Measurements from ENCODE around the gene CHRDL2.

The CHRDL2 gene, protein sequence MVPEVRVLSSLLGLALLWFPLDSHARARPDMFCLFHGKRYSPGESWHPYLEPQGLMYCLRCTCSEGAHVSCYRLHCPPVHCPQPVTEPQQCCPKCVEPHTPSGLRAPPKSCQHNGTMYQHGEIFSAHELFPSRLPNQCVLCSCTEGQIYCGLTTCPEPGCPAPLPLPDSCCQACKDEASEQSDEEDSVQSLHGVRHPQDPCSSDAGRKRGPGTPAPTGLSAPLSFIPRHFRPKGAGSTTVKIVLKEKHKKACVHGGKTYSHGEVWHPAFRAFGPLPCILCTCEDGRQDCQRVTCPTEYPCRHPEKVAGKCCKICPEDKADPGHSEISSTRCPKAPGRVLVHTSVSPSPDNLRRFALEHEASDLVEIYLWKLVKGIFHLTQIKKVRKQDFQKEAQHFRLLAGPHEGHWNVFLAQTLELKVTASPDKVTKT

DNA sequence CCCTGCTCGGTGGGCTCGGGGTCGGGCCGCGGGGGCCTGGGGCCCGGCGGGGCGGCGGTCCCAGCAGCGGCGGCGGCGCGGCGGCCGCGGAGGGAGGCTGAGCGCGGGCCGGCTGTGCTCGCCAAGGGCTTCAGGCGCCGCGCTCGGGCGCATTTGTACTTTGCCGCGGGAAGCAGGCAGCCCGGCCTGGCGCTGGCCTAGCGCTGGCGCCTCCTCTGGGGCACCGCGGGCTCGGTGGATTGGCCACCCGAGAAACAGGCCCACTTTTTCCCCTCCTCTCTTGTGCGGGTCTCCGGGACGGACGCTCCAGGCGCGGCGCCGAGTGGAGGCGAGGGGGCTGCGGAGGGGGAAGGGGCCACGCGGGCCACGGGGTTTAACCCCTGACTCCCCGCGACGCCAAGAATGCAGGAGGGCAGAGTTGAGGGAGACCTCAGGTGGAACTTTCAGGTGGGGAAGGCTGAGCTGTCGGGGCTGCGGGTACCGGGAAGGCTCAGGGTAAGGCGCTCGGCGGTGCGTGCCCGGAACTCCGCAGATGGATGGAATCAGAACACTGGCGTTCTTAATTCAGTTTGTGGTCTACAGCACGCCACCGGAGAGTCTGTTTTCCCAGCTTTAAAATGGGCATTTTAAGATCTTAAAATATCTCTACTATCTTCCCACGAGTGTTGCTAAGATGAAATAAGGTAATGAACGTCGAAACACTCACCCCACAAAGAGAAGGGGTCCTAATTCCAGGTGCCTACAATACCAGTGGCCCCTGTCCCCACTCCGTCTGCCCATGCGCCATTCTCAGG is at the start of gene CHRDL2:
Gene CHRDL2 (minus strand): TSS at position 126 of the 794 bp plus-strand sequence. CDS start 538 bp downstream, outside the sequence.
- TF ChIP-seq, protein P1, sequence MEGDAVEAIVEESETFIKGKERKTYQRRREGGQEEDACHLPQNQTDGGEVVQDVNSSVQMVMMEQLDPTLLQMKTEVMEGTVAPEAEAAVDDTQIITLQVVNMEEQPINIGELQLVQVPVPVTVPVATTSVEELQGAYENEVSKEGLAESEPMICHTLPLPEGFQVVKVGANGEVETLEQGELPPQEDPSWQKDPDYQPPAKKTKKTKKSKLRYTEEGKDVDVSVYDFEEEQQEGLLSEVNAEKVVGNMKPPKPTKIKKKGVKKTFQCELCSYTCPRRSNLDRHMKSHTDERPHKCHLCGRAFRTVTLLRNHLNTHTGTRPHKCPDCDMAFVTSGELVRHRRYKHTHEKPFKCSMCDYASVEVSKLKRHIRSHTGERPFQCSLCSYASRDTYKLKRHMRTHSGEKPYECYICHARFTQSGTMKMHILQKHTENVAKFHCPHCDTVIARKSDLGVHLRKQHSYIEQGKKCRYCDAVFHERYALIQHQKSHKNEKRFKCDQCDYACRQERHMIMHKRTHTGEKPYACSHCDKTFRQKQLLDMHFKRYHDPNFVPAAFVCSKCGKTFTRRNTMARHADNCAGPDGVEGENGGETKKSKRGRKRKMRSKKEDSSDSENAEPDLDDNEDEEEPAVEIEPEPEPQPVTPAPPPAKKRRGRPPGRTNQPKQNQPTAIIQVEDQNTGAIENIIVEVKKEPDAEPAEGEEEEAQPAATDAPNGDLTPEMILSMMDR (IDR thresholded peaks at IDR 0.05; ENCODE audit: low read depth, low read length) = no peak
- peak within 1 kb of the TSS; percentile 44 for H3K4me3 ChIP-seq (ENCODE audit: low read depth, low read length)

DNA sequence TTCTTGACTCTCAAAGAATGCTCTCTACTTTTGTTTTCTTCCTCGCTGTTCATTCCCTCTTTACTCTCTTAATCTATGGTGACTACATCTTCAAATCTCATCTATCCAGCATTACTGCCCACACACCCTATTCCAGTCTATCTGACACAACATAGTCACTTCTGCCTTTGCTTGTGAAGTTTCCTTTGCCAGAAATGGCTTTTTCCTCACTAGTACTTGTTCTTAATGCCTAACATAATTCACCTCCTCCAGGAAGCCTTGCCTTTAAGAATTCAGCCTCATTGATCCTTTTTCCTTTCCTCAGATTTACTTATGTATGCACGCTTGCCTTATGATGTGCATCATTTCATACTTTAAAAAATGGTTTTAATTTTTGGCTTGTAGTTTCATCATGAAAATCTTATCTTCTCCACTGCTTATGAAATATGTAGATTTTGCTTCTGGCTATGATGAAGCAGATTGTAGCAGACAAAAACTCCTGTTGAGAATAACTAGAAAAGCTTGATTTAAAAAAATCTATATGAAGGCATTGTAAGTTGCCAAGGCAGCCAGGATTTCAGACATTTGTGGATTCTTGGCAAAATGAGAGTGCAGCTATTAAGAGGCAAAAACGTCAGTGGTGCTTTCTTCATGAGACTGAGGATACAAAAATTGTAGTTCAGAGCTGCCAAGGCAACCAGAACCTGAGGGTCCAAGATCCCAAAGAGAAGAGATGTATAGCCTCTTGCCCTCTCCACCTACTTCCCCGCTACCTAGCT is 49.2 kb upstream of the CHRDL2 start:
- TF ChIP-seq, protein P1 (IDR thresholded peaks at IDR 0.05; ENCODE audit: low read depth, low read length) = no peak
- no peak overlapping the region for H3K4me3 ChIP-seq (ENCODE audit: low read depth, low read length)

DNA sequence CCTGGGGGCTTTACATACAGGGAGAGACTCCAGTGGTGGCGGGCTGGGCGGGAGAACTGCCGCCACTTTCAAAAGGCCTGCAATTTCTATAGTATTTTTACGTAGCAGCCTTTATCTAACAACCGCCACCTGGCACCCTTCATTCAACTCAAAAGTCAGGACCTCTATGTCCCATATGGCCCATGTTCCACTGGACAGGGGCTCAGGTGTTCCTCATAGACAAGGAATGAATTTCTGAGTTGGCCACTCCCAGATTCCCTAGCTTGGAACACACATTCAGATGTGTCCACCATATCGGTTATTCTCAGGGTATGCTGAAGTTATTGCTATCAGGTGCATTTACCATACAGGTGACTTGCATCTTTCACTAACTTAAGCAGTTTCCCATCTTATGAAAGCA is 47.4 kb upstream of the CHRDL2 start:
- TF ChIP-seq, protein P1 (IDR thresholded peaks at IDR 0.05; ENCODE audit: low read depth, low read length) = no peak
- no peak overlapping the region for H3K4me3 ChIP-seq (ENCODE audit: low read depth, low read length)

DNA sequence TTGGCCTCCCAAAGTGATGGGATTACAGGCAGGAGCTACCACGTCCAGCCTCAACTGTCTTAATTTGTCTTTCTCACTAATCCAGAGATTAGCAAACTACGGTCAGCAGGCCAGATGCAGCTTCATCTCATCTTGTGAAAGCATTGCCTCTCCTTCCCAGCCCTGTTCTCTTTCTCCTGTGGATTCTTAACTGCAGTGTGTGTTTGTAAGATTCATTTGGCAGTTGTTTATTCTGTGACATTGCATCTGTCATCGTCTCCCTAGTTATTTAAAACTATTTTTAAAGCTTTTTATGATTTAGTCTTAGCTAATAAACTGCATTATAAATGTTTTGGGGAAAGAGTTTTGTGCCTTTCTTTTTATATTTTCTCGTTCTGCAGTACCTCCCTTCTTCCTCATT is 46.7 kb upstream of the CHRDL2 start:
- no peak overlapping the region for H3K4me3 ChIP-seq (ENCODE audit: low read depth, low read length)
- TF ChIP-seq, protein P1 (IDR thresholded peaks at IDR 0.05; ENCODE audit: low read depth, low read length) = no peak

DNA sequence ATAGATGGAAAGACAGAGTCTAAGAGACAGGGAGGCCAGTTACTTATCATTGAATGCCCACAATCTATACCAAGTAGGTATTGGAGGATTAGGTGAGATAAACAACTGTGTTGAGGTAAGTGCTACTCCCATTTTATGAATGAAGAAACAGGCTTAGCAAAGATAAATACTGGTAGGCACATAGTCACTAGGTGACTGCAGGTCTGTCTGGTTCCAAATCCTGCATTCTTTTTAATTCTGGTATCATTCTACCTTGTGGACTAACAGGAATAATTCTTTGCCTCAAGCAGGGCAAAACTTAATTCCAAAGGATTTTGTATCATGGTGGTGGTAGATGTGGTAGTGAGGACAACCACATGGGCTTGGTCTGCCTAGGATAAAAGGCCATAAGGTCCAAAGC is 45.8 kb upstream of the CHRDL2 start:
- H3K4me3 ChIP-seq (ENCODE audit: low read depth, low read length) = no peak overlapping the region
- TF ChIP-seq, protein P1 (IDR thresholded peaks at IDR 0.05; ENCODE audit: low read depth, low read length) = no peak

DNA sequence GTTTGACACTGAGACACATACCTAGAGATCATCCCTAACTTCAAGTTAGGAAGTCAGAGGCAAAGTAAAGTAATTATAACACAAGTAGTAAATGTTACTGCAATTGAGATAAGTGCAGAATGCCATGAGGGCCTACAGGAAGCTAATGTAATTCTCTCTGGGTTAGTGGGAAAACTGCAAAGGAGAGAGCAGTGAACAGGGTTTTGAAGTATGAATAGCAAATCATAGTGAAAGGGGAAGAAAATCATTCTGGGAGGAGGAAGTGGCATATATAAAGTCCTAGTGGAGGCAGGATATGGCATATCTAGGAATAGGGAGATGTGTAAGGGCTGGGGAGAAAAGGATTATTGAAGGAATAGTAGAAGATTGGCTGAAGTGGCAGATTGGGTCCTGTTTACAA is 45.3 kb upstream of the CHRDL2 start:
- TF ChIP-seq, protein P1 (IDR thresholded peaks at IDR 0.05; ENCODE audit: low read depth, low read length) = no peak

More for the DNA sequence above, 45.3 kb upstream of the CHRDL2 start:
- no peak overlapping the region for H3K4me3 ChIP-seq (ENCODE audit: low read depth, low read length)

Data from WI38 (cell line).